Measurements from ENCODE around the gene IGSF23.
"Not testable (repeated sequence)": the region's sequence is repeated elsewhere in the genome, so short reads cannot be mapped to it uniquely, and the experiment has no call there.

The IGSF23 gene

DNA sequence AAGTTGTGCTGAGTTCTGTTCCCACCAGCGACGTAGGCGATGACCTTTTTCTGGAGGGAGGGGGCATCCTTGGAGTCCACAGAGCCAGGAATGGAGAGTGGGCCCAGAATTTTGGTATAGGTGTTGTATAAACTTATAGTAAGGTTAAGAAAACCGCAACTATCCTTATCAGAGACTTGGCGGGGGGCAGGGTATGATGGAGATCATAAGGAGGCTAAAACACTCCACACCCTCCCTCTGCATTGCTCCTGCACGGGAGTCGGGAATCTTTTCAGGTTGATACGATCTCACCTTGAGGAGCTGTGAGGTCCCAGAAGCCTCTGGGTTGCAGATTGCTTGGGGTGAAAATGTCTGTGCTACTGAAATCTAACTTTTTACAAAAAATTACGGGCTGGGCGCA is 51.6 kb downstream of the IGSF23 start:
- H3K9ac ChIP-seq (ENCODE audit: low read depth, low read length), result no peak overlapping the region

DNA sequence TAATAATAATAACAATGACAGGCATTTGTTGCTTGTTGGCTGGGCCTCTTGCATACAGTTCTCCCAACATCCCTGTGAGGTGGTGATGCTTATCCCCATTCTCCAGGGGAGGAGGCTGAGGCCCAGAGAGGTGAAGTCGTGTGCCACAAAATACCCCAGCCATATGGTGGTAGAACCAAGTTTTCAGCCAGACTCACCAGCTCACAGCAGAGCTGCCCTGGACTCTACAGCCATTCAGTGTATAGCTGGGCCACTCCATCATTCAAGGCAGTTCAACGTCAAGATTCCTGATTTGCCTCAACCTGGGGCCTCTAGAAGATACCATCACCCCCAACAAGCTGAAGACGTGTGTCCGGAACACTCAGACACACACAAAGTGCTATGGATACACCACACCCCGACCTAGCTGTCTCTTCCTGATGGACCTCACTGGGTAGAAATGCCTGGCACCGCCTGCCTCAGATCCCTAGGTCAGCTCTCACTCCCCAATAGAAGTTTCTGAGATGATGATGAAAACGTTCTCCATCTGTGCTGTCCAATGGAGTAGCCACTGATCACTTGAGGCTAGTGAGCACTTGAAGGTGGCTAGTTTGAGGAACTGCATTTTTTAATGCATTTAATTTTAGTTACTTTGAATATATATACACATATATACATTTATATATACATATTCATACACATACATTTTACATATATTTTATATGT is 53.6 kb downstream of the IGSF23 start:
- H3K4me1 ChIP-seq (ENCODE audit: control insufficient read depth, insufficient read depth, low read length), result no peaks in the 10 kb centered on the region
- H3K9ac ChIP-seq (ENCODE audit: low read depth, low read length), result no peak overlapping the region
- H3K4me3 ChIP-seq (ENCODE audit: low read depth, low read length), result no peak overlapping the region
- H3K27me3 ChIP-seq (ENCODE audit: control insufficient read depth, insufficient read depth, low read length), result no peaks in the 10 kb centered on the region
- peaks cover 9% of the 10 kb centered on the region for H3K36me3 ChIP-seq (ENCODE audit: control insufficient read depth, insufficient read depth, low read length)
- no peaks in the 10 kb centered on the region for H3K9me3 ChIP-seq (ENCODE audit: control insufficient read depth, insufficient read depth, low read length)

More for the DNA sequence above, 51.6 kb downstream of the IGSF23 start:
- Histone ChIP-seq H3K27me3 (ENCODE audit: control insufficient read depth, insufficient read depth, low read length) (no peaks in the 10 kb centered on the region), H3K4me3 (ENCODE audit: low read depth, low read length) (no peak overlapping the region), H3K36me3 (ENCODE audit: control insufficient read depth, insufficient read depth, low read length) (peaks cover 15% of the 10 kb centered on the region), H3K4me1 (ENCODE audit: control insufficient read depth, insufficient read depth, low read length) (no peaks in the 10 kb centered on the region), H3K9me3 (ENCODE audit: control insufficient read depth, insufficient read depth, low read length) (no peaks in the 10 kb centered on the region)

DNA sequence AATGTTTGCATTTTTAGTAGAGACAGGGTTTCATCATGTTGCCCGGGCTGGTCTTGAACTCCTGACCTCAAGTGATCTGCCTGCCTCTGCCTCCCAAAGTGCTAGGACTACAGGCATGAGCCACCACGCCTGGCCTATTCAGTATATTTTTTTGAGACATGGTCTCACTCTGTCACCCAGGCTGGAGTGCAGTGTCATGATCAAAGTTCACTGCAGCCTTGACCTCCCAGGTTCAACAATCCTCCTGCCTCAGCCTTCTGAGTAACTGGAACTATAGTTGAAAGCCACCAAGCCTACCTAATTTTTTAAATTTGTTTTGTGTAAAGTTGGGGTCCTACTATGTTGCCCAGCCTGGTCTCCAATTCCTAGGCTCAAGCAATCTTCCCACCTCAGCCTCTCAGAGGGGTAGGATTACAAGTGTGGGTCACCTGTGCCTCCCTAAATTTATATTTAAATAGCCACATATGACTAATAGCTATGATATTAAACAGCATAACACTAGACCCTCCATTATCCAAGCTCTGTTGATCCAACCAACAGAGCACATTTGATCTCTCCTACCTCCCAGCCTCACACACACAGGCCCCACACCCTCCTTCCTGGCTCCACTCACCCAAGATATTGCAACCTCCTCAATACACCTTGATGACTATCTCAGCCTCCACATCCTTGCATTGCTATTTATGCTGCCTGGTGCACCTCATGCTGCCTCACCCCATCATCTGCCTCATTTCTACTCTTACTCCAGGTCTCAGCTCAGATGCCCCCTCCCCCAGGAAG is 55.8 kb downstream of the IGSF23 start:
- no peak overlapping the region for H3K4me3 ChIP-seq (ENCODE audit: low read depth, low read length)
- H3K9me3 ChIP-seq (ENCODE audit: control insufficient read depth, insufficient read depth, low read length), result no peaks in the 10 kb centered on the region
- H3K9ac ChIP-seq (ENCODE audit: low read depth, low read length), result no peak overlapping the region
- no peaks in the 10 kb centered on the region for H3K4me1 ChIP-seq (ENCODE audit: control insufficient read depth, insufficient read depth, low read length)
- no peaks in the 10 kb centered on the region for H3K27me3 ChIP-seq (ENCODE audit: control insufficient read depth, insufficient read depth, low read length)
- no peaks in the 10 kb centered on the region for H3K36me3 ChIP-seq (ENCODE audit: control insufficient read depth, insufficient read depth, low read length)

DNA sequence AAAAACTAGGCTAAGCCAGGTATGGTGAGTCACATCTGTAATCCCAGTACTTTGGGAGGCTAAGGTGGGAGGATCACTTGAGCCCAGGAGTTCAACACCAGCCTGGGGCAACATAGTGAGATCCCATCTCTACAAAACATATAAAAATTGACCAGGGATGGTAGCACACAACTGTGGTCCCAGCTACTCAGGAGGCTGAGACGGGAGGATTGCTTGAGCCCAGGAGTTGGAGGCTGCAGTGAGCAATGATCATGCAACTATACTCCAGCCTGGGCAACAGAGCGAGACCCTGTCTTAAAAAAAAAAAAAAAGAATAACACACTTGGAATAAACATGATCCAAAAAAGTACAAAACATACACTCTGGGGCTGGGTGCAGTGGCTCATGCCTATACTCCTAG is 56.7 kb downstream of the IGSF23 start:
- H3K4me3 ChIP-seq (ENCODE audit: low read depth, low read length); H3K27me3 ChIP-seq (ENCODE audit: control insufficient read depth, insufficient read depth, low read length); H3K9ac ChIP-seq (ENCODE audit: low read depth, low read length); H3K9me3 ChIP-seq (ENCODE audit: control insufficient read depth, insufficient read depth, low read length); H3K36me3 ChIP-seq (ENCODE audit: control insufficient read depth, insufficient read depth, low read length); H3K4me1 ChIP-seq (ENCODE audit: control insufficient read depth, insufficient read depth, low read length): not testable (repeated sequence)

DNA sequence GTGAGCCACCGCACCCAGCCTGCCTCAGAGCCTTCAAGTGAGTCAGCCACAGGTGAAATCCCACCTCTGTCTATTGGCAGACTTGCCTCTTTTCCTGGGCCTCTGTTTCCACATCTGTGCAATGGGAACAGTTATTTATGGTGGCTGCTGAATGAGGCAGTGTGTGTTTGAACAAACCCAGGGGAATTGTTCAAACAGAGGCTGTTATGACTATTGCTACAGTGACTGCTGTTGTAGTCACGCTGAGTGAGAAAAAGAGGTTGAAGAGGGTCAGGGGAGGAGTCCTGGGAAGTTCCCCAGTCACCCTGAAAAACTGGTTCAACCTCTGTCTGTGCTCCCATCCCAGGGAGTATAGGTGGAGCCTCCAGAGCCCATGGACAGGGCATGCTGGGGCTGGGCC is 58.0 kb downstream of the IGSF23 start, which contains the start of gene CEACAM19:
Gene CEACAM19, plus strand, starts transcription at position 83 of the 400 bp plus-strand sequence. CDS start 450 bp downstream, outside the sequence.
- Histone ChIP-seq H3K36me3 (ENCODE audit: control insufficient read depth, insufficient read depth, low read length) (no peaks in the 10 kb centered on the region), H3K9ac (ENCODE audit: low read depth, low read length) (no peak within 1 kb of the TSS), H3K4me3 (ENCODE audit: low read depth, low read length) (no peak within 1 kb of the TSS)

DNA sequence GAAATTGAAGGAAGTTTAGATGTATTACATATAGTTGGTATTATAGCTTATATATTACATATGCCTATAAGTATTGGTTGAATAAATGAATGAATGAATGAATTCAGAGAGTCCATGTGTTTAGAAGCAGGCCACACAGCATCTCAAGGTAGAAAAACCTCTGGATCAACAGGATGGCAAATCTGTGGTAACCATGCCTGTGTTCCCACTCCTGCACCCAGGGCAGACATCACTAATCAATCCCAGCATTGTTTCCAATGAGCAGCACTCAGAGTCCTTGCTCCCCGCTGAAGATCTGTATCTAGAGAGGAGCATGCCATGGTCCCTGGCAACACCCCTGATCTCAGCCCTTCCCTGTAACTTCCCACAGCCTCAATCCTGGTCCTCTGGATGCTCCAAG is 58.9 kb downstream of the IGSF23 start:
- Histone ChIP-seq H3K4me3 (ENCODE audit: low read depth, low read length) (no peak overlapping the region), H3K9me3 (ENCODE audit: control insufficient read depth, insufficient read depth, low read length) (no peaks in the 10 kb centered on the region), H3K27me3 (ENCODE audit: control insufficient read depth, insufficient read depth, low read length) (no peaks in the 10 kb centered on the region), H3K9ac (ENCODE audit: low read depth, low read length) (no peak overlapping the region), H3K4me1 (ENCODE audit: control insufficient read depth, insufficient read depth, low read length) (no peaks in the 10 kb centered on the region), H3K36me3 (ENCODE audit: control insufficient read depth, insufficient read depth, low read length) (no peaks in the 10 kb centered on the region)

More for the DNA sequence above, 58.0 kb downstream of the IGSF23 start, which contains the start of gene CEACAM19:
- Histone ChIP-seq H3K27me3 (ENCODE audit: control insufficient read depth, insufficient read depth, low read length) (no peaks in the 10 kb centered on the region), H3K4me1 (ENCODE audit: control insufficient read depth, insufficient read depth, low read length) (no peaks in the 10 kb centered on the region), H3K9me3 (ENCODE audit: control insufficient read depth, insufficient read depth, low read length) (no peaks in the 10 kb centered on the region)

DNA sequence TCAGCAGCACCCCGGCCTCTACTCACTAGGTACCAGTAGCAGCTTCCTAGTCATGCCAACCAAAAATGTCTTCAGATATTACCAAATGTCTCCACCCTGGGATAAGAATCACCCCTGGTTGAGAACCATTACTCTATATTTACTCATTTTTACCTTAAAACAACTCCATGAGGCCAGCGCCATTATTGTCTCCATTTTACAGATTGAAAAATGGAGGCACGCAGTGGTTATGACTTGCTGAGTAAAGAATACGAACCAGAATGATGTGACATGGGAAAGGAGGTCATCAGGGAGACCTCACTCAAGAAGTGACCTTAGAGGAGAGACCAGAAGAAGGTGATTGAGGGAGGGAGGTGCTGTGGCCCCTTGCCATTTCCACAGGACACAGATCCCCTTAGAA is 60.1 kb downstream of the IGSF23 start:
- no peak overlapping the region for H3K9ac ChIP-seq (ENCODE audit: low read depth, low read length)
- no peaks in the 10 kb centered on the region for H3K36me3 ChIP-seq (ENCODE audit: control insufficient read depth, insufficient read depth, low read length)
- no peak overlapping the region for H3K4me3 ChIP-seq (ENCODE audit: low read depth, low read length)
- no peaks in the 10 kb centered on the region for H3K9me3 ChIP-seq (ENCODE audit: control insufficient read depth, insufficient read depth, low read length)
- H3K27me3 ChIP-seq (ENCODE audit: control insufficient read depth, insufficient read depth, low read length), result no peaks in the 10 kb centered on the region
- H3K4me1 ChIP-seq (ENCODE audit: control insufficient read depth, insufficient read depth, low read length), result no peaks in the 10 kb centered on the region

DNA sequence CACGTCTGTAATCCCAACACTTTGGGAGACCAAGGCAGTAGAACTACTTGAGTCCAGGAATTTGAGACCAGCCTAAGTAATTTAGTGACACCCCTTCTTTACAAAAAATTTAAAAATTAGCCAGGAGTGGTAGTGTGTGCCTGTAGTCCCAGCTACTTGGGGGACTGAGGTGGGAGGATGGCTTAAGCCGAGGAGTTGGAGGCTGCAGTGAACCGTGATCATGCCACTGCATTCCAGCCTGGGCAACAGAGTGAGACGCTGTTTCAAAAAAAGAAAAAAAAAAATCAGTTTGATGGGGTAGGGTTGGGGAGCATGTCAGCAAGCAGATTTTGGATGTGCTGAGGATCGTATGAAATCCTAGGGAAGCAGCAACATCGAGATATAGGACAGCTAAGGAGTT is 62.2 kb downstream of the IGSF23 start:
- Histone ChIP-seq H3K4me3 (ENCODE audit: low read depth, low read length) (no peak overlapping the region), H3K9me3 (ENCODE audit: control insufficient read depth, insufficient read depth, low read length) (no peaks in the 10 kb centered on the region), H3K27me3 (ENCODE audit: control insufficient read depth, insufficient read depth, low read length) (no peaks in the 10 kb centered on the region), H3K9ac (ENCODE audit: low read depth, low read length) (no peak overlapping the region), H3K4me1 (ENCODE audit: control insufficient read depth, insufficient read depth, low read length) (no peaks in the 10 kb centered on the region), H3K36me3 (ENCODE audit: control insufficient read depth, insufficient read depth, low read length) (no peaks in the 10 kb centered on the region)

DNA sequence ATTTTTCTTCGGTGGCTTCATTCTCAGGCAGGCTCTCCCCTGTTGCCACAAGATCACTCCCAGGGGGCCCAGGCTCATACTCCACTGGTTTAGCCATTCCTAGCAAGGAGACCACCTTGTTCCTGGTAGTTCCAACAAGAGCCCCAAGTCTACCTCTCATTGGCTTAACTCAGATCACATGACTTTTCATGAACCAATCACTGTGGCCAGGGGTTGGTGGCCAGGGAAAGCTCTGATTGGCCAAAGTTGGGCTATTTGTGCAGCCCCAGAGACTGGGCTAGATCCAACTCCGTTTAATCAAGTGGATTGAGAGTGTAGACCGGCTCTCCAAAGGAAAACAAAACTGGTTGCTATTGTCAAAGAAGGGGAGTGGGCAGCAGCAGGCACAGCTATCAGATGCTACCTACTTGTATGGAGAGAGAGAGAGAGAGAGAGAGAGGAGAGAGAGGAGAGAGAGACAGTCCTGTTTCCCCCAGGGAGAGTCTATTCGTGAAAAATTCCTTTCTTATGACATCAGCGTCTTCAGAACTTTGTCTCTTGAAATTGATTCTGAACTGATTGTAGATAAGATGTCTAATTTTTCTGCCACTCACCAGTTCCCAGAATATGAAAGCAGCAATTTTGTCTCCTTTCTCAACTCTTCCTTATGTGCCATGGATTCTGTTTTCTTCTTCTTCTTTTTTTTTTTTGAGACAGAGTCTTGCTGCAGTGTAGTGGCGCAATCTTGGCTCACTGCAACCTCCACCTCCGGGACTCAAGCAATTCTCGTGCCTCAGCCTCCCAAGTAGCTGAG is 63.9 kb downstream of the IGSF23 start:
- no peak overlapping the region for H3K9ac ChIP-seq (ENCODE audit: low read depth, low read length)
- H3K36me3 ChIP-seq (ENCODE audit: control insufficient read depth, insufficient read depth, low read length), result no peaks in the 10 kb centered on the region
- H3K4me1 ChIP-seq (ENCODE audit: control insufficient read depth, insufficient read depth, low read length), result no peaks in the 10 kb centered on the region
- H3K9me3 ChIP-seq (ENCODE audit: control insufficient read depth, insufficient read depth, low read length), result no peaks in the 10 kb centered on the region
- no peak overlapping the region for H3K4me3 ChIP-seq (ENCODE audit: low read depth, low read length)
- H3K27me3 ChIP-seq (ENCODE audit: control insufficient read depth, insufficient read depth, low read length), result no peaks in the 10 kb centered on the region

DNA sequence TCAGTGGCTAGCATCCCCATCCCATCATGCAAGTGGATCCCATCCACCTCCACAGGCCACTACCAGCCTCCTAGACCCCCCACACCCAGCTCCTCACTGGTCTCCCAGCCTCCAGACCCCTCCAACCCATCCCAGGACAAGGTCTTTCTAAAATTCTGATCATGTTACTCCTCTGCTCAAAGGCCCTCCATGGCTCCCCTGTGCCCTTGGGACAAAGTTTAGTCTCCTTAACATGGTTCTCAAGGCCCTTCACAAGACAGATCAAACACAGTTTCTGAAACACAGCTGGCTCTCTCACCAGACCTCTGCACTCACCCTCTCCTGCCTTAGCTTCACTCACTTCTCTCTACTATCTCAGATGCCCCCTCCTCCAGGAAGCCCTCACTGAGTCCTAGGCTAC is 67.2 kb downstream of the IGSF23 start:
- no peaks in the 10 kb centered on the region for H3K9me3 ChIP-seq (ENCODE audit: control insufficient read depth, insufficient read depth, low read length)
- H3K4me3 ChIP-seq (ENCODE audit: low read depth, low read length), result no peak overlapping the region
- no peak overlapping the region for H3K9ac ChIP-seq (ENCODE audit: low read depth, low read length)
- no peaks in the 10 kb centered on the region for H3K27me3 ChIP-seq (ENCODE audit: control insufficient read depth, insufficient read depth, low read length)
- H3K4me1 ChIP-seq (ENCODE audit: control insufficient read depth, insufficient read depth, low read length), result no peaks in the 10 kb centered on the region
- H3K36me3 ChIP-seq (ENCODE audit: control insufficient read depth, insufficient read depth, low read length), result no peaks in the 10 kb centered on the region

DNA sequence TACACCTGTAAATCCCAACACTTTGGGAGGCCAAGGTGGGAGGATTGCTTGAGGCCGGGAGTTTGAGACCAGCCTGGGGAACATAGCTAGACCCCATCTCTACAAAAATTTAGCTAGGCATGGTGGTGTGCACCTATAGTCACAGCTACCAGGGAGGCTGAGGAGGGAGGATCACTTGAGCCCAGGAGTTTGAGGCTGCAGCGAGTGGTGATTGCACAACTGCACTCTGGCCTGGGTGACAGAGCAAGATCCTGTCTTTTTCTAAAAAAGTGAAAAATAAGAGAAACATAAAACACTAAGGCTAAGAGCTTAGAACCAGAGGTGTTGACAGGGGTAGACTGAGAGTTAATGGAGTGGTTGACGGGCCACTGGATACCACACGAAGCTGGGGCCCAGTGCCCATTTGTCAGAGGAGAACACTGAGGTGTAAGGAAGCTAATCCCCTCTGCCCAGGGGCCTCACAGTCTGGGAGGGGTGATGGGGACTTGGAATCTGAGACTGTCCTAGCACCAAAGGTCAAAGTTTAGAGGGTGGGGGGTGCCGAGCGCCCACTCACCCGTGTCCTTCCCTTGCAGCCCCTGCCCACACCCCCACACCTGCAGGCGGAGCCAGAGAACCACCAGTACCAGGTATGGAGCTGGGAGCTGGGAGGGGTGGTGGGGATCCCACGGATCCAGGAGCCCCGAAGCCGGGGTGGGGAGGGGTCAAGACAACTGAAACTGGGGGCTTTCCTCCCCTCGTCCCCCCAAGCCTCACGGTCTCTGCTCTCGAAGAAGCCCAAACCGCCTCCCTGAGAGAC is 68.8 kb downstream of the IGSF23 start:
- no peaks in the 10 kb centered on the region for H3K36me3 ChIP-seq (ENCODE audit: control insufficient read depth, insufficient read depth, low read length)
- no peaks in the 10 kb centered on the region for H3K4me1 ChIP-seq (ENCODE audit: control insufficient read depth, insufficient read depth, low read length)
- H3K9me3 ChIP-seq (ENCODE audit: control insufficient read depth, insufficient read depth, low read length), result no peaks in the 10 kb centered on the region
- H3K27me3 ChIP-seq (ENCODE audit: control insufficient read depth, insufficient read depth, low read length), result no peaks in the 10 kb centered on the region
- H3K4me3 ChIP-seq (ENCODE audit: low read depth, low read length), result no peak overlapping the region
- no peak overlapping the region for H3K9ac ChIP-seq (ENCODE audit: low read depth, low read length)
